ENCODE measurements around the gene PYCR2. TPM values are rescaled to one million over a fixed set of nuclear protein-coding genes. Genes with fewer than 3 reads are reported as not detected.
"Not testable (repeated sequence)": the region's sequence is repeated elsewhere in the genome, so short reads cannot be mapped to it uniquely, and the experiment has no call there.

Gene PYCR2
- total RNA-seq: 54.5 and 54.8 TPM in 2 replicates
- long read RNA-seq, transcript PYCR2-201 (7 exons, 1,689 nt): major isoform, 5 of 8 reads
- long read RNA-seq, partial matches to known transcripts: 0 of 8 reads
- long read RNA-seq, other reads (novel, unspliced or antisense): 3 of 8 reads

- DNase-seq (ENCODE audit: low spot score, unreplicated experiment): peak; percentile 91
- Mint-ChIP-seq H3K27me3 (no peaks in the 10 kb centered on the region), H3K9me3 (ENCODE audit: low read depth) (no peaks in the 10 kb centered on the region), H3K4me1 (ENCODE audit: low read depth) (peaks cover 6% of the 10 kb centered on the region), H3K36me3 (ENCODE audit: insufficient read depth) (peaks cover 7% of the 10 kb centered on the region), H3K4me3 (ENCODE audit: low read depth) (peak within 1 kb of the TSS; percentile 93), H3K27ac (peak within 1 kb of the TSS; percentile 96)
- TF ChIP-seq, protein P1, sequence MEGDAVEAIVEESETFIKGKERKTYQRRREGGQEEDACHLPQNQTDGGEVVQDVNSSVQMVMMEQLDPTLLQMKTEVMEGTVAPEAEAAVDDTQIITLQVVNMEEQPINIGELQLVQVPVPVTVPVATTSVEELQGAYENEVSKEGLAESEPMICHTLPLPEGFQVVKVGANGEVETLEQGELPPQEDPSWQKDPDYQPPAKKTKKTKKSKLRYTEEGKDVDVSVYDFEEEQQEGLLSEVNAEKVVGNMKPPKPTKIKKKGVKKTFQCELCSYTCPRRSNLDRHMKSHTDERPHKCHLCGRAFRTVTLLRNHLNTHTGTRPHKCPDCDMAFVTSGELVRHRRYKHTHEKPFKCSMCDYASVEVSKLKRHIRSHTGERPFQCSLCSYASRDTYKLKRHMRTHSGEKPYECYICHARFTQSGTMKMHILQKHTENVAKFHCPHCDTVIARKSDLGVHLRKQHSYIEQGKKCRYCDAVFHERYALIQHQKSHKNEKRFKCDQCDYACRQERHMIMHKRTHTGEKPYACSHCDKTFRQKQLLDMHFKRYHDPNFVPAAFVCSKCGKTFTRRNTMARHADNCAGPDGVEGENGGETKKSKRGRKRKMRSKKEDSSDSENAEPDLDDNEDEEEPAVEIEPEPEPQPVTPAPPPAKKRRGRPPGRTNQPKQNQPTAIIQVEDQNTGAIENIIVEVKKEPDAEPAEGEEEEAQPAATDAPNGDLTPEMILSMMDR (IDR thresholded peaks at IDR 0.05; ENCODE audit: unreplicated experiment): no peak
Observed at GRCh38 chr1:225923692-225924555, at the start of gene PYCR2. TSS of gene PYCR2 (minus strand) at chr1:225924250. CDS start at chr1:225924110, 140 bp downstream.

DNA sequence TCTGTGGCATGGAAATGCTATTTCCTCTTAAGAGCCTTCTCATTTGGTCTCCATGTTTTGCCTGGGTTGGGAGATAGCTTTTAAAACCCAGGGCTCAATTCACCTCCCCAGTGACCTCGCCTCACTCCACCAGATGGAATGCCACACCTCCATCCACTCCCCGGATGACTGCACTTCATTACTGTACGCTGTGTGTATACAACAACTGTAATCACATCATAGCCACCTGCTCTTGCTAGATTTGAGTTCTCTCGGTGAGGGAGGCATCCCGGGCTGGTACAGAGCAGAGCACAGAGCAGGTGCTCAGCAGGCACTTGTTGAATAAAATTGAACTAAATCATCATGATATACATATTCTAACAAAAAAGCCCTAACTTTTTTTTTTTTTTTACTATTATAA is 49.1 kb upstream of the PYCR2 start:
- H3K4me1 Mint-ChIP-seq (ENCODE audit: low read depth): peaks cover 4% of the 10 kb centered on the region
- H3K4me3 Mint-ChIP-seq (ENCODE audit: low read depth): no peak overlapping the region

DNA sequence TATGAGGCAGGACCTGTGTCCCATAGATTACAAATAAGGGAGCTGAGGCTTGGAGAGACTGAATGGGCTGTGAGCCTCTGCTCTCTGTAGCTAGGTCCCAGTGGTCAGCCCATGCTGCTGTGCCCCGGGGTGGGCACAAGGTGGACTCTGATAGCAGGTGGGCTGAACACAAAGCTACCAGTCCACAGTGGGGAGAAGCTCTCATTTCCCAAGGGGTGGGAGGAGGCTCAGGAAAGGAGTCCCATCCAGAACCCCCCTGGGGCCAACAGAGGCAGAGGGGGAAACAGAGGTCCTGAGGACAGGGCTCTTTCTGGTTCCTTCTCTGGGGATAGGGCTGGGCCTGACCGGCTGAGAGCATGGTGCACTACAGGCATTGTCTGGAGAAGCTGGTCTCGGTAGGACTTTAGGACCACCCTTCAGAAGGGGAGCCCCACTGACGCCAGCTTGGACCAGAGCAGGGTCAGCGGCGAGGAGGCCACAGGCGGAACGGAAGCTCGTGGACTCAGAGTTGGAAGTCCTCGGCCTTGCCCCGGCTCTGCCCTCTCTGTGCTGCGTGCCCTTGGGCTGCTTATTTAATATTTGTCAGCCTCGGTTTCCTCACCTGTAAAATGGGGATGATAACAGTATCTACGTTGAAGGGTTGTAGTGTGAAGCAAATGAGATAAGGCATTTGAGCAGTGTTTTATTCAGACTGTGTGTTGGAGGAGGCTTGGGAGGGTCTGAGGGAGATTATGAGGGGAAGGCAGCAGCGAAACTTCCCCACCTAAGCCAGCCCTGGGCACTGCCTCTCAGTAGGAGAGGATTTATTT is 48.5 kb upstream of the PYCR2 start:
- Mint-ChIP-seq H3K27ac (no peak overlapping the region), H3K4me3 (ENCODE audit: low read depth) (no peak overlapping the region), H3K4me1 (ENCODE audit: low read depth) (peaks cover 4% of the 10 kb centered on the region), H3K27me3 (no peaks in the 10 kb centered on the region), H3K36me3 (ENCODE audit: insufficient read depth) (peaks cover 5% of the 10 kb centered on the region), H3K9me3 (ENCODE audit: low read depth) (peaks cover 6% of the 10 kb centered on the region)
- TF ChIP-seq, protein P1 (IDR thresholded peaks at IDR 0.05; ENCODE audit: unreplicated experiment): no peak
- DNase-seq (ENCODE audit: low spot score, unreplicated experiment): no peak

More for the DNA sequence above, 49.1 kb upstream of the PYCR2 start:
- peaks cover 5% of the 10 kb centered on the region for H3K36me3 Mint-ChIP-seq (ENCODE audit: insufficient read depth)
- TF ChIP-seq, protein P1 (IDR thresholded peaks at IDR 0.05; ENCODE audit: unreplicated experiment): no peak
- no peaks in the 10 kb centered on the region for H3K27me3 Mint-ChIP-seq
- H3K9me3 Mint-ChIP-seq (ENCODE audit: low read depth): peaks cover 6% of the 10 kb centered on the region
- DNase-seq (ENCODE audit: low spot score, unreplicated experiment): no peak
- H3K27ac Mint-ChIP-seq: no peak overlapping the region

GRCh38 chr1:225970592-225971157 is 46.6 kb upstream of the PYCR2 start:
- not testable (repeated sequence) for H3K4me1 Mint-ChIP-seq (ENCODE audit: low read depth); H3K36me3 Mint-ChIP-seq (ENCODE audit: insufficient read depth); H3K9me3 Mint-ChIP-seq (ENCODE audit: low read depth); DNase-seq (ENCODE audit: low spot score, unreplicated experiment); H3K27ac Mint-ChIP-seq; H3K4me3 Mint-ChIP-seq (ENCODE audit: low read depth); H3K27me3 Mint-ChIP-seq

DNA sequence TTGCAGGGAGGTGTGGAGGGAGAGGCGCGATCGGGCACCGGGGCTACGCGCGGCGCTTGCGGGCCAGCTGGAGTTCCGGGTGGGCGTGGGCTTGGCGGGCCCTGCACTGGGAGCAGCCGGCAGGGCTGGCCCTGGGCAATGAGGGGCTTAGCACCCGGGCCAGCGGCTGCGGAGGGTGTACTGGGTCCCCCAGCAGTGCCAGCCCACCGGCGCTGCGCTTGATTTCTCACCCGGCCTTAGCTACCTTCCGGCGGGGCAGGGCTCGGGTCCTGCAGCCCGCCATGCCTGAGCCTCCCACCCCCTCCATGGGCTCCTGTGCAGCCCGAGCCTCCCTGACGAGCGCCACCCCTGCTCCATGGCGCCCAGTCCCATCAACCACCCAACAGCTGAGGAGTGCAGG is 45.7 kb upstream of the PYCR2 start:
- not testable (repeated sequence) for H3K4me3 Mint-ChIP-seq (ENCODE audit: low read depth); DNase-seq (ENCODE audit: low spot score, unreplicated experiment); H3K9me3 Mint-ChIP-seq (ENCODE audit: low read depth)

DNA sequence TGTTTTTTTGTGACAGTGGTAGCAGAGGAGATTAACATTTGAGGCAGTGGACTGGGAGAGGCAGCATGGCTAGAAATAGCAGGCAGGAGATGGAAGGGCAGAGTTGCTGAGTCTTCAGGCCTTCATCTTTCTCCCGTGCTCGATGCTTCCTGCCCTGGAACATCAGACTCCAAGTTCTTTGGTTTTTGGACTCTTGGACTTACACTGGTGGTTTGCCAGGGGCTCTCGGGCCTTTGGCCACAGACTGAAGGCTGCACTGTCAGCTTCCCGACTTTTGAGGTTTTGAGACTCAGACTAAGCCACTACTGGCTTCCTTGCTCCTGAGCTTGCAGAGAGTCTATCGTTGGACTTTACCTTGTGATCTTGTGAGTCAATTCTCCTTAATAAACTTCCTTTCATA is 41.2 kb upstream of the PYCR2 start:
- Mint-ChIP-seq H3K9me3 (ENCODE audit: low read depth) (no peaks in the 10 kb centered on the region), H3K4me3 (ENCODE audit: low read depth) (no peak overlapping the region), H3K4me1 (ENCODE audit: low read depth) (peaks cover 4% of the 10 kb centered on the region), H3K36me3 (ENCODE audit: insufficient read depth) (no peaks in the 10 kb centered on the region), H3K27me3 (peaks cover 20% of the 10 kb centered on the region), H3K27ac (no peak overlapping the region)
- DNase-seq (ENCODE audit: low spot score, unreplicated experiment): no peak
- TF ChIP-seq, protein P1 (IDR thresholded peaks at IDR 0.05; ENCODE audit: unreplicated experiment): no peak

More for the DNA sequence above, 45.7 kb upstream of the PYCR2 start:
- H3K4me1 Mint-ChIP-seq (ENCODE audit: low read depth); H3K27me3 Mint-ChIP-seq; H3K27ac Mint-ChIP-seq; H3K36me3 Mint-ChIP-seq (ENCODE audit: insufficient read depth): not testable (repeated sequence)

Measured in progenitor cell of endocrine pancreas (in vitro differentiated cells).